Stimulated activated CD4-positive, alpha-beta T cell treated with anti-CD3 and anti-CD28 coated beads, Interleukin-2, amount 100 ng/mL, for 48 hours (primary cell): ENCODE measurements around the gene TAMALIN.
A peak's percentile ranks its signal among the peaks of the same experiment; 100 is the strongest.

ENCODE experiments used
- DNase-seq, 2 donors: peaks; one replicate each; pipeline ENCODE4 v3.0.0-alpha.2; 2020

The TAMALIN gene

GRCh38 chr12:52014567-52015530, 8.1 kb downstream of the TAMALIN start:
- DNase-seq, result no peak

DNA sequence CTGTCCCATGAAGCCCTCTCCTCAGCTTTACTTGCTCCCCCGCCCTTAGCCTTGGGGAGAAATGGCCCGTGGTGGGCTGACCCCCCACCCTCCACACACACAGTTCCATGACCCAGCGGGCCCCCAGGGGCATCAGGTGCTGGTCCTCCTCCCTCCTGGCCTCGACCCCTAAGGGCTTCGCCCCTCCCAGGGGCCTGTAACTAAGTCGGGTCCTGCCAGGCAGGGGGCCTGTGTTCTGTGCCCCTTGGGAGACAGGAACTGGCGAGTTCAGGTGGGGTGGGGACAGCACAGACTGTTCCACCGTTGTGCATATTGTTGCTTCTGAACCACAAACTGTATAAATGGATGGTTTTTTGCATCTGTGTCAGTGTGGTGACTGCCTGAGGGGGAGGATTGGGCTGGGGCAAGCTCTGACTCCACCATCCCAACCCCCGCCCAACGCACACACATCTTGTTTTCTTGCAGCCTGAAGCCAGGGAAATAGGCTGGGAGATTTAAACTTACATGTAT, 8.8 kb downstream of the TAMALIN start:
- DNase-seq, result no peak

GRCh38 chr12:52018433-52019112, 11.8 kb downstream of the TAMALIN start:
- no peak for DNase-seq

DNA sequence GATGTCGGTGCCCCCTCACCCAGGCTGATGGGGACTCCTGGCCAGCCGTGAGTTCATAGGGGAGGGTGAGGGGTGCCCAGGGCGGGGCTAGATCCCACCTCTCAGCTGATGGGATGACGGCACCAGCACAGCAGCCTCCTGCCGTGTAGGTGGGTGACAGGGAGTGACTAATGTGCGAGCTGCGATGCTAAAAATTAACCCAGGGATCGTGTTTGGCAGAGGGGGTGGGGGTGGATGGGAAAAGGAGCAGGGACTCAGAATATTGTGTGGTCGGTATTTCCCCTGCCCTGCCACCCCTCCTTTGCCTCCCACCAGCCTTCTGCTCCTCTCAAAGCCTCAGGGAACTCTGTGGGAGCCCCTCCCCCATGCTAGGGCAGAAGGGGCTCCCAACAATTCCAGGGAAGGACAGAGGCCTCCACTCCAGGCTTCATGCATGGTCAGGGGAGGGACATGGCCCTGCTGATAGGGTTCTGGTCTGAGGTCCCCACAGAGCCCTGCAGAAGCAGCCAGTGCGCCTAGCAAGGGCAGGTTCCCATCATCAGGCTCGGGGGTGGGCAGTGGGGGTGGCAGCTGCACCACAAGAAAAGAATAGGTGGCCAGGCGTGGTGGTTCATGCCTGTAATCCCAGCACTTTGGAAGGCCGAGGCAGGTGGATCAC, 12.5 kb downstream of the TAMALIN start:
- DNase-seq, result no peak

DNA sequence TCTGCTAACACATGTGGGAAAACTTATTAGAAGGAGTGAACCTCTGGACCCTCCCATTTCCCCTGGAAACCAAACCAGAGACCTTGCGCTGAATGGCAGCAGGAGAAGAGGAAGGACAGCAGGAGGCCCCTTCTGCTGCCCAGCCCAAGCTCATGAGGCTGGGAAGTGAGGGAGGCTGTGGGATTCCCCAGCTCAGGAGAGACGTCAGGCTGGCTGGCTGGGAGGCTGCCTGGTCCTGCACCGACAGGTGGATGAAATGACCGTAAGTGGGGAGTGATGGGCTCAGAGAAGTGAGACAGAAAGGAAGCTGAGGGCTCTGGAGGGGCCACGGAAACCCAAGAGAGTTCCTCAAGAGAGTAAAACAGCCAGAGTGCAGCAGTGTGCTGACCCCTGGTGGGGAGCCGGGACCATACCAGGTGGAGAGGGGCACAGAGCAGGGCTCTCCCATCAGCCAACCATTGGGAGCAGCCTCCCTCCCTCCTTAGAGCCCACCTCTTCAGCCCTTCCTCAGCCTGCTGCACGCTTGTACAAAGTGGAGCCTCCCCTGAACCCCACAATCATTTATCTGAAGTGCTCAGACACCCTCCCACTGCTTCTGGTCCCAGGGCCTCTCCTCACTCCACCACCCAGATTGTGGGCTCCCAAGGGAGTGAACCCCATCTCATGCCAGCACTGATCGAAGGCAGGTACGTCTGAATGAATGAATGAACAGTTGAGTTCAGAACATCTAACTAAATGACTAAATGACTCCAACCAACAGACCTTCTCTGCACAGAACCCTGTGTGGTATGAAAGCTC, 14.0 kb downstream of the TAMALIN start:
- peak; percentile 49 to 51 for DNase-seq

DNA sequence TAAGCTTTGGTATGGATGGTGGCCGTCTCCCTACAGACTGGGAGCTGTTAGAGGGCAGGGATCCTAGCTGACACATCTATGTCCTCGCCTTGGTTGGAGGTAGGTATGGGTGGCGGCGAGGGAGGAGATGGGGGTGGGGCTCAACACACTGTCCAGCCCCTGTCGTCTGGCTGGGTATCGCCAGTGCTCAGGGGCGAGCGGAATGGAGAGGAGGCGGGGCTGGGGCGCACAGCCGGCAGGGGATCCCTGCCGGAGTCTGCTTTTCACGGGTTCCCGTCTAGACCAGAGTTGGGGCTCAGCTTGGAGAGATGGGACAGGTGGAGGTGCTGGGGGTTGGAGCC, 16.1 kb downstream of the TAMALIN start:
- no peak for DNase-seq

DNA sequence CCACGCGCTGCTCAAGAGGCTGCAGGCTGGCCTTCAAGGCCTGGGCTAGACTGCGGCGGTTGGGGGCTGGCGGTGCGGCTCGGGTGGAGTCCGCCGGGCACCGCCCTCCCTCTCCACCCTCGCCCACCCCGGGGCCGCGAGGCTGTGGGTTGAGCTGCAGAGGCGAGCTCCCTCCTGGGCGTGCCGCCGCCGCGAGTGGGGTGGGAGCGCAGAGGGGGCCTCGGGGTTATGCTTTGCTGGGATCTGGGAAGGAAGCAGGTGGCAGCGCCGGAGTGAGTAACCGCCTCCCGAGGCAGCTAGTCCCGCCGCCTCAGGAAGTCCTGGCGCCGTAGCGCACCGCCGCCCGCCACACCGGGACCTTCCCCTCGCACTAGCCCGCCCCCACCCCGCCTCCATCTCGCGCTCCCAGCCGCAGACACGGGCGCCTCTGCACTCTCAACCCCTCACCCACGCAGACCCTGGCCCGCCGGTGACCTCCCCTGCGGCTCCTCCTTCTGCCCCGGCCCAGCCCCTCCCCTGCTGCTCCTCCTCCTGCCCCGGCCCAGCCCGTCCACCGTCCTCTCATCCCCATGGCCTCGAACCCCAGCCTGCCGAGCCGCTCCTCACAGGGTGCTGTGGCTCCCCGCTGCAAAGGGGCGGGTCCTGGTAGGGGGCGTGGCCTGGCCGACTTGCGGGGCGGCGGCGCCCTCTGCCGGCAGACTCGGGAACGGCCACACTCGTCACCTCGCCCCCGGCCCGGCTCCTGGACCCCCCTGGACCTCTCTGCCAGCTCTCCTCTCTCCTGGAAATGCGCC, 16.6 kb downstream of the TAMALIN start:
- peak; percentile 96 to 97 for DNase-seq

DNA sequence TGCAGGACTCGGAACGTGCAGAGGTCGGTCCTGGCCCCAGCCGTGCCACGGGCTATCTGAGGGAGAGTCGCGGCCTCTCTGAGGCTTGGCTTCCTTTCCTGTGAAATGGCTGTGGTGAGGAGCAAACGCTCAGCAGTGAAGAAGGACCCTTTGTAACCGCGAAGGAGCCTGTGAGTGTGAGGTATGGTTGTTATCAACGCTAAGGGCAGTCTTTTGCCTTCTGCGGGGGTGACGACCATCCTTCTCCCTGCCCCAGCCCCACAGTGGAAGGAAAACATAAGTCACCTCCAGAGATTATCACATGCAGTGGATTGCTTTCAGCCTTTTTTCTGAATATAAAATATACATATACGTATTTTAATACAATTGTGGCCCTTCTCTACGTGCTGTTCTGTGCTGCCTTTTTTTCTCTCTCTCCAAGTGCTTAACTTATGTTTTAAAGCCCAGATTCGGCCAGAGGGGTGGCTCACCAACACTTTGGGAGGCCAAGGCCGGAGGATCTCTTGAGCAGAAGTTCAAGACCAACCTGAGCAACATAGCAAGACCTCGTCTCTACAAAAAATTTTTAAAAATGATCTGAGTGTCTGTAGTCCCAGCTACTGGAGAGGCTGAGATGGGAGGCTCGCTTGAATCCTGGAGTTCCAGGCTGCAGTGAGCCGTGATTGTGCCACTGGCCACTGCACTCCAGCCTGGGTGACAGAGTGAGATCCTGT, 17.4 kb downstream of the TAMALIN start:
- no peak for DNase-seq

DNA sequence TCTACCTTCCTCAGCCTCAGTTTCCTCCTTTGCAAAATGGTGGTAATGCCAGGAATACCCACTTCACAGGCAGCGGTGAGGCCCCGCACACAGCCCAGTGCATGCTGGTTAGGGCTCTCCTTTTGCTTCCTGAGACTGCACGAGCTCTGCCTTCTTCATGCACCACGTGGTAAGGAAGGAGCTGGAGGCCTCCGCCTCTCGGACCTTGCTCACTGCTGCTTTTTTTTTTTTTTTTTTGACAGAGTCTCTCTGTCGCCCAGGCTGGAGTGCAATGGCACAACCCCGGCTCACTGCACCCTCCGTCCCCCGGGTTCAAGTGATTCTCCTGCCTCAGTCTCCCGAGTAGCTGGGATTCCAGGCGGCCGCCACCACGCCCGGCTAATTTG, 18.1 kb downstream of the TAMALIN start:
- DNase-seq, result peak; percentile 33 to 52

- DNase-seq, result no peak
These were observed 19.5 kb downstream of the TAMALIN start for GRCh38 chr12:52026263-52026662.

DNA sequence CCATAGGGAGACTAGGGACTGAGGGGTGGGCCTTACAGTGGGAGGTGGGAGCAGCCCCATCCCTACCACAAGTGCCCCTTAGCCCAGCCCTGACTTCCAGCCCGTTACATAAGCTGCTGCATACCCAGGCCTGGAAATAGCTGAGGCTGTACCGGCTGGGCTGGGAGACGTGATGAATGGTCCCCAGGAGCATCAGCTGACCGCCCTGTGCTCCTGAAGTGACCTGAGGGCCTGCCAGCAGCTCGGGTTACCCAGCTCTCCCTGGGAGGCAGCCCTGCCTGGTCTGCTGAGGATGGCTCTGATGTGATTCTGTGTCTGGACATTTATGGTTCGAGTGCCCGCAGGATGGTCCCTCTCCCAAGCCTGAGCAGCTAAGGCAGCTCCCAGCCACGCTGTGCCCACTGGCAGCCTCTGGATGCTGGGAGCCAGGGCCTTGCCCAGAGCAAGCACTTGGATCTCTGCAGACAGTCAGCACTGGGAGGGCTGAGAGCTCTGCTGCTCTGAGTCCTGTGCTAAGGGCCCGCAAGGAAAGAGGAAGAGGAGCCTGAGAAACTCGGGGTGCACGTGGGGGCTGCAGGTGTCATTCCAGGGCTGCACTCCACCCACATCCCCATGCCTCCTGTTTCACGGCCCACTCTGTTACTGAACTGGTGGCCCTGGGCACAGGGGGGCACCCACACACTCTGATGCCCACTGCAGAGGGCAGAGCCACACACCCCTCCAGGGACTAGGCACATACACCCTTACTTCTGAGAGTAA, 20.5 kb downstream of the TAMALIN start:
- DNase-seq, result no peak

GRCh38 chr12:52029685-52030084, 22.9 kb downstream of the TAMALIN start:
- DNase-seq, result no peak

DNA sequence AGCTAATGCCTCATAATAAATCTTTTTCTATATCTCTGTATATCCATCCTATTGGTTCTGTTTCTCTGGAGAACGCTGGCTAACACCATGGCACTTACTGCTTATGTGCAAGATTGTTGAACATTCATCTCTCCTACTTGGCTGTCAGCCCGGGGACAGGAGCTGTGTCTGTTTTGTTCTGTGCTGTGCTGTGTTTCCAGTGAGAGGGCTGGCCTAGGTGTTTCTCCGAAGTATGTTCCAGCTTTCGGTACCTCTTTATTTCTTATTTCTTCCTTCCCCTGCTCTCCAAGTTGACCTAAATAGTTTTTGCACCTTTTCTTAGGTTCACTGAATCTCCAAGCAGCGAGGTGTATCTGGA, 25.7 kb downstream of the TAMALIN start:
- no peak for DNase-seq

- peak; percentile 80 for DNase-seq
These were observed 26.2 kb downstream of the TAMALIN start for GRCh38 chr12:52032804-52033445.

GRCh38 chr12:52033446-52034140, 26.8 kb downstream of the TAMALIN start:
- no peak for DNase-seq

GRCh38 chr12:52035190-52035589, 28.4 kb downstream of the TAMALIN start:
- no peak for DNase-seq

DNA sequence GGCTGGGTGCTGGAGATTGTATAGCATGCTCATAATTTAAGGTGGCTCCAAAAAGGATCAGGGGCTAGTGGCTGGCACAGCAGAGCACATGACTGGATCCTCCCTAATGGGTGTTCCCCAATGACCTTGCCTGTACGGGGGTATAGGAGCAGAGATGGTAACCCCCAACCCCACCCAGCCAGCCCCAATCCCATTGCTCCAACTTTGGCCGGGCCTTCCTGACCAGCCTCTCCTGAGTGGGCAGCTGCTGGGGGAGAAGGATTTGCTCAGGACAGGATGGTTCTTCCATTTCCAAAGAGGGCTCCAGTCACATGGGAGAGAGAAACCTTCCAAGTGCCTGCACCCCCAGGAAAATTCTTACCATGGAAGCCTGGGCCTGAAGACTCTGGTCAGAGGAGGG, 29.2 kb downstream of the TAMALIN start:
- no peak for DNase-seq

DNA sequence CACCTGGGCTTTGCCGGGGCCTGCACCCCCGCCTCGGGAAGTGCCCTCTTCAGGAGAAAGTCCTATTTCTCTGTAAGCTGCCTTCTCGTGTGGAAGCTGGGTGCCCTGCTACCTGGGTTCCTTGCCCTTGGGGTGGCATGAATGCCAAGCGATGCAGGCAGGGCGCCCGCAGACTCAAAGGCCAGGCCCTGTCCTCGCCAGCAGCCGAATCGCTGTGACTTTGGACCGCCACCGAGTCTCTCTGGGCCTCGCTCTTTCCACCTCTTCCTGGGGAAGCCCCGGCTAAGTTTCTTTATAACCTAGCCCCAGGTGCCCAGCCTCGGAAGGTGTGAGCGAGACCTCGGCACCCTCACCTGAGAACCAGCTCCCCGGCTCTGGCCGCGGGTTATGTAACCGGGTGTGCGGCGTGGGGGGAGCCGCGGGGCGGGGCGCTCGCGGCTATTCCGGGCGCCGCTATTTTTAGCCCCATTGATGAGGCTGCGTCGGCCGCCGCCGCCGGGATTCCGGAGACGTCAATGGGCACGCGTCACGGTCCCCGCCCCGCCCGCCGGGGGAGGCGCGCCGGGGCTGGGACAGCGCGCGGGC, 29.9 kb downstream of the TAMALIN start:
- DNase-seq, result peak; percentile 59 to 66
